MM.1S (cell line): Measurements from ENCODE around the gene NDUFB10.
"Not testable (repeated sequence)": the region's sequence is repeated elsewhere in the genome, so short reads cannot be mapped to it uniquely, and the experiment has no call there.

Experiments used
- DNase-seq: peaks from one replicate; pipeline ENCODE4 v3.0.0-alpha.2; 2015
- H2AFZ ChIP-seq: fragments of 300-600 bp; sonication (generic); 2 replicates; pipeline ENCODE4 v1.6.0; 2016; ENCODE audit warnings: antibody characterized with exemption, low read length
- H3F3A ChIP-seq: fragments of 300-600 bp; sonication (generic); 2 replicates; pipeline ENCODE4 v1.6.1; 2016; ENCODE audit warnings: mild to moderate bottlenecking, antibody characterized with exemption, low read length, moderate library complexity, mixed read lengths; ENCODE audit not compliant: insufficient read depth
- H3K27ac ChIP-seq: fragments of 300-600 bp; sonication (generic); 2 replicates; pipeline ENCODE4 v1.5.1; 2016; ENCODE audit warnings: mild to moderate bottlenecking, low read length
- H3K27me3 ChIP-seq: fragments of 300-600 bp; sonication (generic); replicated peaks from 2 replicates; pipeline ENCODE4 v1.6.0; 2016; ENCODE audit warnings: low read length; ENCODE audit not compliant: insufficient read depth
- H3K36me3 ChIP-seq: fragments of 300-600 bp; sonication (generic); replicated peaks from 2 replicates; pipeline ENCODE4 v1.6.1; 2016; ENCODE audit warnings: mild to moderate bottlenecking, low read length, mixed read lengths; ENCODE audit not compliant: insufficient read depth
- H3K4me1 ChIP-seq: fragments of 300-600 bp; sonication (generic); 2 replicates; pipeline ENCODE4 v1.6.1; 2016; ENCODE audit warnings: low read length, mixed read lengths
- H3K4me2 ChIP-seq: fragments of 300-600 bp; sonication (generic); 2 replicates; pipeline ENCODE4 v1.6.0; 2016; ENCODE audit warnings: low read depth, low read length
- H3K4me3 ChIP-seq: fragments of 300-600 bp; sonication (generic); 2 replicates; pipeline ENCODE4 v1.5.1; 2016; ENCODE audit warnings: low read length, mixed read lengths
- H3K79me2 ChIP-seq: fragments of 300-600 bp; sonication (generic); 2 replicates; pipeline ENCODE4 v1.6.1; 2016; ENCODE audit warnings: mixed run types, low read length, mixed read lengths
- H3K9ac ChIP-seq: fragments of 300-600 bp; sonication (generic); 2 replicates; pipeline ENCODE4 v1.6.1; 2016; ENCODE audit warnings: low read length, mixed read lengths
- H3K9me2 ChIP-seq: fragments of 300-600 bp; sonication (generic); replicated peaks from 2 replicates; pipeline ENCODE4 v1.6.1; 2016; ENCODE audit warnings: mild to moderate bottlenecking, low read length, mixed read lengths; ENCODE audit not compliant: insufficient read depth
- H3K9me3 ChIP-seq: fragments of 300-600 bp; sonication (generic); replicated peaks from 2 replicates; pipeline ENCODE4 v1.6.1; 2016; ENCODE audit warnings: mild to moderate bottlenecking, low read length, mixed read lengths; ENCODE audit not compliant: insufficient read depth
- H4K20me1 ChIP-seq: fragments of 300-600 bp; sonication (generic); 2 replicates; pipeline ENCODE4 v1.6.1; 2016; ENCODE audit warnings: mild to moderate bottlenecking, low read length, moderate library complexity, mixed read lengths; ENCODE audit not compliant: insufficient read depth
- CTCF ChIP-seq: fragments of 300-600 bp; sonication (generic); IDR thresholded peaks from 2 replicates; pipeline ENCODE4 v1.5.1; 2016; ENCODE audit warnings: antibody characterized with exemption, low read length, mixed read lengths
- EZH2 ChIP-seq: fragments of 300-600 bp; sonication (generic); optimal IDR thresholded peaks from 2 replicates; pipeline ENCODE3; 2017; ENCODE audit warnings: low read depth, mild to moderate bottlenecking, antibody characterized with exemption, low read length, mixed read lengths
- EZH2phosphoT487 ChIP-seq: fragments of 300-600 bp; sonication (generic); IDR thresholded peaks from 2 replicates; pipeline ENCODE4 v1.6.1; 2018; ENCODE audit warnings: antibody characterized with exemption, low read length

The NDUFB10 gene

GRCh38 chr16:1950047-1950446, 9.3 kb upstream of the NDUFB10 start:
- Histone ChIP-seq H2AFZ (no peak overlapping the region), H3K36me3 (no peaks in the 10 kb centered on the region), H3K4me3 (no peak overlapping the region), H3K4me2 (no peak overlapping the region), H3K27me3 (peaks cover 19% of the 10 kb centered on the region), H3K9me2 (no peaks in the 10 kb centered on the region), H3F3A (no peaks in the 10 kb centered on the region), H3K9me3 (no peaks in the 10 kb centered on the region), H3K4me1 (no peaks in the 10 kb centered on the region), H3K79me2 (no peaks in the 10 kb centered on the region), H4K20me1 (no peaks in the 10 kb centered on the region), H3K27ac (no peak overlapping the region), H3K9ac (no peak overlapping the region)
- DNase-seq: no peak
- TF ChIP-seq EZH2 (no peak), CTCF (no peak), EZH2phosphoT487 (no peak)

- H2AFZ ChIP-seq: no peak overlapping the region
- no peak for DNase-seq
Measured at GRCh38 chr16:1950559-1950958, 8.8 kb upstream of the NDUFB10 start.

GRCh38 chr16:1953734-1954133, 5.6 kb upstream of the NDUFB10 start:
- H4K20me1 ChIP-seq: no peaks in the 10 kb centered on the region
- H3K4me2 ChIP-seq: no peak overlapping the region
- TF ChIP-seq CTCF (no peak), EZH2 (no peak), EZH2phosphoT487 (no peak)
- H3K36me3 ChIP-seq: no peaks in the 10 kb centered on the region
- no peaks in the 10 kb centered on the region for H3K4me1 ChIP-seq
- DNase-seq: peak; percentile 2
- H3K27me3 ChIP-seq: peaks cover 21% of the 10 kb centered on the region
- H3K4me3 ChIP-seq: no peak overlapping the region
- H3F3A ChIP-seq: no peaks in the 10 kb centered on the region
- no peaks in the 10 kb centered on the region for H3K79me2 ChIP-seq
- H3K27ac ChIP-seq: no peak overlapping the region
- no peak overlapping the region for H2AFZ ChIP-seq
- H3K9me3 ChIP-seq: no peaks in the 10 kb centered on the region
- H3K9me2 ChIP-seq: no peaks in the 10 kb centered on the region
- H3K9ac ChIP-seq: no peak overlapping the region

More at GRCh38 chr16:1950559-1950958, 8.8 kb upstream of the NDUFB10 start:
- Histone ChIP-seq H3K9me2 (no peaks in the 10 kb centered on the region), H4K20me1 (no peaks in the 10 kb centered on the region), H3F3A (no peaks in the 10 kb centered on the region), H3K79me2 (no peaks in the 10 kb centered on the region), H3K36me3 (no peaks in the 10 kb centered on the region), H3K27ac (no peak overlapping the region), H3K27me3 (peaks cover 21% of the 10 kb centered on the region), H3K4me2 (no peak overlapping the region), H3K4me3 (no peak overlapping the region), H3K4me1 (no peaks in the 10 kb centered on the region), H3K9ac (no peak overlapping the region), H3K9me3 (no peaks in the 10 kb centered on the region)
- TF ChIP-seq CTCF (no peak), EZH2 (no peak), EZH2phosphoT487 (no peak)

GRCh38 chr16:1957434-1958142, 1.8 kb upstream of the NDUFB10 start:
- not testable (repeated sequence) for H3K9me3 ChIP-seq, H3K27ac ChIP-seq, H3K4me2 ChIP-seq, H2AFZ ChIP-seq, DNase-seq, H4K20me1 ChIP-seq, H3K4me1 ChIP-seq, H3K9ac ChIP-seq, H3K36me3 ChIP-seq, H3K4me3 ChIP-seq, H3K9me2 ChIP-seq
- H3K27me3 ChIP-seq: peaks cover 15% of the 10 kb centered on the region
- peaks cover 17% of the 10 kb centered on the region for H3K79me2 ChIP-seq
- peaks cover 19% of the 10 kb centered on the region for H3F3A ChIP-seq

GRCh38 chr16:1958143-1958491, 1.2 kb upstream of the NDUFB10 start:
- Histone ChIP-seq H3F3A (peaks cover 23% of the 10 kb centered on the region), H3K79me2 (peaks cover 17% of the 10 kb centered on the region), H3K27me3 (peaks cover 10% of the 10 kb centered on the region)
- not testable (repeated sequence) for H3K36me3 ChIP-seq, H3K9me3 ChIP-seq, H3K4me3 ChIP-seq, H3K9ac ChIP-seq, H3K27ac ChIP-seq, H3K4me1 ChIP-seq, H3K9me2 ChIP-seq, H4K20me1 ChIP-seq, H3K4me2 ChIP-seq, H2AFZ ChIP-seq, DNase-seq
